HG02610 (cell line): ENCODE measurements around the gene ZNF219.

ENCODE experiments used
- ATAC-seq: cut with Tn5 transposase; IDR thresholded peaks from one replicate; pipeline ENCODE4 v1.9.1; 2021; ENCODE audit warnings: mild to moderate bottlenecking, moderate library complexity; ENCODE audit not compliant: unreplicated experiment

Gene ZNF219

DNA sequence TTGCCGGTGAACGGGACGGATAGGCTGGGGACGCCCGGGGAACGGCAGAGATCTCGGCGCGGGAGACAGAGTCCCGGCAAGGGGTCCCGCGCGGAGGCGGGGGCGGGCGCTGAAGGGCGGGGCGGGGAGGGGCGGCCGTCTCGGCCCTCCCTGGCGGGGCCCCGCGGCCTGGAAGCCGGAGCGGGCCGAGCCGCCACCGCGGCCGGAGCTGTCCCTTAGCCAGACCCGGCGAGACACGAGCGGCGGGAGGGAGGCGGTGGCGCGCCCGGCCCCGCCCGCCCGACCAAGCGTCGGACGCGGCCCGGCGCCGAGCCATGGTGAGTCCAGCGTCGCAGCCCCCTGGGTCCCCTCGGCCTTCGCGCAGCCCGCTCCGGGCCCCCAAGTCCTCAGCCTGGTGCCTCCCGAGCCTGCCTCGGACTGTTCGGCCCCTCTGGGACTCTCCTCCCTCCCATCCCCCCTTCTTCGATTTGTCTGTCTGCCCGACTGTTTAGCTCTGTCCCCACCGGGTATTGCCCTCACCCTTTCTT lies 28.3 kb downstream of the ZNF219 start, which contains the start of gene ARHGEF40:
ARHGEF40 (plus strand) TSS at position 222 of the 527 bp plus-strand sequence; CDS start at position 315, 93 bp downstream.
- ATAC-seq = no peak

DNA sequence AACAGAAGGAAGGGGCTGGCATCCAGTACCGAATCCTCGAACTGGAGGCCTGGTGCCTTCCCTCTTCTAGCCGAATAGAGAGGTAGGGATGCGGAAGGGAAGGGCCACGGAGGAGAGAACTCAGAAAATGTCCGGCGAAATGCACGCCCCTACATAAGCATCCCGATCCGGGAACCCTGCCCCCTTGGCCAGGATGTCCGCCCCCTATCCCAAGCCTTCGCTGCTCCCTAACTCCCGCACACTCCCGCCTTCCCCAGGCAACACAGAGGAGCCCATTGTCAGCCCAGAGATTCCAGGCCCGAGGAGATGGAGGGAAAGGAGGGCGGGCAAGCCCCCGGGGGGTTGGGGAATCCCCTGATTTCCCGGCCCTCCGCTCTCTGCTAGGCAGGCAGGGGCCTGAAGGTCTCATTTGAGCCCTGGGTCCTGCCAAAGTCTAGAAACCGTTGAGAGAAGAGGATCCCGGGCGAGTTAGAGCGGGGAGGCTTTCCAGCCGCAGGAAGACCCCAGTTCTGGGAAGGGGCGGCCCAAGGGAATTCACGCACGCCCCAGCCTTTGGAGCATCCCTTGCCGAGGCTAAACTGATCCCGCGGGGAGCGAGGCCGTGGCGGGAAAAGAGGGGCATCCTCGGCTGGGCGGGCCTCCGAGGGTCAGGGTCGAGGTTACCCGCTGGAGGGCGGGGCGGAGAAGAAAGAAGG lies 28.9 kb downstream of the ZNF219 start:
- ATAC-seq = no peak

GRCh38 chr14:21068521-21069387 lies 29.7 kb downstream of the ZNF219 start:
- no peak for ATAC-seq

- ATAC-seq = no peak
Measured at GRCh38 chr14:21066882-21067502, 31.5 kb downstream of the ZNF219 start.

DNA sequence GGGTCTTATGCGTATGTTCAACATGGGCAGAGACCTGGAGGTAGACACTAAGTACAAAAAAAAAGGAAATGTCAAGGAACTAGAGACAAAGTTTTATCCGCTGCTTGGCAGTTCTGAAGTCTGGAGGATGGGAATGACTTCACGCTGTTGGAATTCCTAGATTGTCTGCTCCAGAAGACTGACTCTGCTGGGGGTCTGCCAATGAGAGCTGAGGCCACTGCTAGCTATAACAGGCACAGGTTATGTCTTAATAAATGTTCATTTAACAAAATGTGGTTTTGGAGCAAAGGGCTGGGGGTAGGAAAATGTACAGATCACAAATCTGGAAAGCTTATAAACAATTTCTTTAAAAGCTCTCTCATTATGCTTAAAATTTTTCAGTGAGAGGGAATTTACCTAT lies 35.0 kb downstream of the ZNF219 start:
- no peak for ATAC-seq

DNA sequence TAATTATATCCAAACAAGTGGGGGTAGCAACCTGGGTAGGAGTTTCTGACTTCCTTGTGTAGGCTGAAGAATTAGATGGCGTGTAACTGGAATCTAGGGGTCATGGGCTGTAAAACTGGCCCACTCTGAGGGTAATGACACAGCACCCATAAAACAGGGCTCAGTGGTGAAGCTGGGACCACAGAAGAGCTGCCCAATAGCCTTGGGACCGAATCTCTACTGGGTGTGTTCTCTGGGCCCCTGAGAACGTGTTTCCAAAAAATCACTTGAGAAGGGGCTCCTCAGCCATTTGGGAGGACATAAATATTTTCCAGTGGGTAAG lies 37.1 kb downstream of the ZNF219 start:
- ATAC-seq = no peak

DNA sequence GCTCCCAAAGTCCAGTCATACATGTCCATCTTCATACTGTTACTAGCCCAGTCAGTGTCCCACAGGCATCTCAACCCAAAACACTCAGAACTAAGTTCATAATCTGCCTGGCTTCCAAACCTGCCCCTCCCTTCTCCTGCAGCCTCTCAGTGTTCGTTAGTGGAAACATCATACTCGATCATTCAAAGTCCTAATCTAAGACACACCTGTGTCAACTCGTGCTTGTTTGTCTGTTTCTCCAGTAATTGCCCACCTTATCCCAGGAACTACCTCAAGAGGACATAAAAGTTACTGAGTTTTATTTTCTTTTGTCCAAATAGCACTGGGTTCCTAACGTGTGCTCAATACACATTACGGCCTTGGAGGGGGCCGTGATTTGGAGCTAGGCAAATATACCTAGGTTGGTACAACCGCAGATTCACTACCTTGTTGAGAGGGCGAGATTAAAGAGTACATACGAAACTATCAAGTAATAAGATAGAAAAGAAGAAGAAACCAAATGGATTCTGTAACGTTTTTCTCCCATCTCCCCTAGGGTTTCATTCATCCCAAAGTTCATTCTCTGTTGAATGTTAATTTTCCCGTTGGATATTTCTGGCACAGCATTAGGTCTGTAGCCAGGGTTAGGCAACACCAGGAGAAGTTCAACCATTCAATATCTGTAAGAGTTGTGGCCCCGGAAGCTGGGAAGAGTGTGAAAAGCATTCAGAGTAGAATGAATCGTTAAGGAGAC lies 37.7 kb downstream of the ZNF219 start:
- no peak for ATAC-seq

DNA sequence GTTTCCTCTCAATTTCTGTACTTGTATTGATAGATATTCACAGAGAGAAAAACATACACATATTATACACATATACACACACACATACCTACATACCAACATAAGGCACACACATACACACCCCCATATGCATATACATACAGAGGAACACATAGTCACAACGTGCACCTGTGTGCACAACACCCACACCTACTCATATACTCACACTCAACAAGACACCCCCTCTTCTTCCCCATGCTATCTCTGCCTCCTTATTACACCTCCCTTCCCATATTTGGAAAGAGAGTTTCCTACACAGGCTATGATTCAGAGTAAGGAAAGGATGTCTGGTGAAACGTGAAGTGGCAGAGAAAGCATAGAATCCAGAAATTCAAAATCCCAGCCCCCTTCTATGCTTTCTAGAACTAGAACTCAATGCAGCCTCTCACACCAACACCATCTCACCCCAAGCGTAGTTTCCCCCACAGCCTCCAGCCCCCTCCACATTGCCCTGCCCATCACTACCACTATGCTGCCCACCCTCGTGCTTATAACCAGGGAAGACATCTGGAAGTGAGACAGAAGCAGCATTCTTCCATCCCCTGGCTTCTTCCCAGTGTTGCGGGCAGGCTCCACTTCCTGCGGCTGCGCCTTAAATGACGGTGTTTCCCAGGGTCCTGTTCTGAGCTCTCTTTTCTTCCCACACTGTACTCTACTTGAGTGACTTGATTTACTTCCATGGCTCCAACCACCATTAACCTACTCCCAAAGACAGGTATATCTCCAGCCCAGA lies 38.4 kb downstream of the ZNF219 start:
- no peak for ATAC-seq

DNA sequence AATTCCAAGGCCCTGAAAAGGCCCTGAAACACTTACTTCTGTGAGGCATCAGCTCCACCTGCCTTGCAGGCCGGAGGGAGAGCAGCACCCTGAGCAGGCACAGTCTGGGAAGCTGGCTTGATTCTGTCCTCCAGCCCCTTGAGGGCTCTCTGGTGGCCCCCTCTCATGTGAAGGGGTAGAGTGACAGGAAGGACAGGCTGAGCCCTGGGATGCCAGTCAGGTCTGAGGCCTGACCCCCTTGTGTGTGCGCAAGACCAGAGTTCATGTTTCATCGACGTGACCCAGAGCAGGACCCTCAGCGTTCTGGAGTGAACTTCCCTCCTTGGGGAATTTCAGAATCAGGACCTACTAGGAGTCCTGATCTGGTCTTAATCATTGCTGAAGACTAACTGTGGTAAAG lies 39.6 kb downstream of the ZNF219 start:
- no peak for ATAC-seq

DNA sequence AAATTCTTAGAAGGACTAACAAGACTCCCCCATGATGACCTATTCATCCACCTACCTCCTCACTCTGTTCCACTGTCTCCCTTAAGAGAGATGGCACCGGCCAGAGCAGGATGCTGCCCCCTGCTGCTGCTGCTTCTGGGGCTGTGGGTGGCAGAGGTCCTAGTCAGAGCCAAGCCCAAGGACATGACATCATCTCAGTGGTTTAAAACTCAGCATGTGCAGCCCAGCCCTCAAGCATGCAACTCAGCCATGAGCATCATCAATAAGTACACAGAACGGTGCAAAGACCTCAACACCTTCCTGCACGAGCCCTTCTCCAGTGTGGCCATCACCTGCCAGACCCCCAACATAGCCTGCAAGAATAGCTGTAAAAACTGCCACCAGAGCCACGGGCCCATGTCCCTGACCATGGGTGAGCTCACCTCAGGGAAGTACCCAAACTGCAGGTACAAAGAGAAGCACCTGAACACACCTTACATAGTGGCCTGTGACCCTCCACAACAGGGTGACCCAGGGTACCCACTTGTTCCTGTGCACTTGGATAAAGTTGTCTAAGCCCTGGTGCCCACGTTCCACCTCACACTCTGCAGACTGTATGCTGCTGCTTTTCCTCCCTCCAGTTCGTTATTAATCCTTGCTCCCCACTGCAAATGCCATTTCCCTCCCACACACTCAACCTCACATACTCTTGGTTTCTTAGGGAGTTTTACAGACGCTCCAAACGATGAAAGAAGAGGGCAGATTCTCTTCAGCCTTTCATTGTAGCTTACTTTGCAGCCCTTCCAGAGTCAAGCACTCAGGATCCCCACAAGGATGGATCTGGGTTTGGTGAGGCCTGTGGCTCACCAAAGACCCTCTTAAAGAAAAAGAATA lies 40.4 kb downstream of the ZNF219 start, which contains the start of gene RNASE8:
RNASE8 (plus strand) TSS at position 20 of the 873 bp plus-strand sequence; CDS start at position 91, 71 bp downstream.
- no peak for ATAC-seq

DNA sequence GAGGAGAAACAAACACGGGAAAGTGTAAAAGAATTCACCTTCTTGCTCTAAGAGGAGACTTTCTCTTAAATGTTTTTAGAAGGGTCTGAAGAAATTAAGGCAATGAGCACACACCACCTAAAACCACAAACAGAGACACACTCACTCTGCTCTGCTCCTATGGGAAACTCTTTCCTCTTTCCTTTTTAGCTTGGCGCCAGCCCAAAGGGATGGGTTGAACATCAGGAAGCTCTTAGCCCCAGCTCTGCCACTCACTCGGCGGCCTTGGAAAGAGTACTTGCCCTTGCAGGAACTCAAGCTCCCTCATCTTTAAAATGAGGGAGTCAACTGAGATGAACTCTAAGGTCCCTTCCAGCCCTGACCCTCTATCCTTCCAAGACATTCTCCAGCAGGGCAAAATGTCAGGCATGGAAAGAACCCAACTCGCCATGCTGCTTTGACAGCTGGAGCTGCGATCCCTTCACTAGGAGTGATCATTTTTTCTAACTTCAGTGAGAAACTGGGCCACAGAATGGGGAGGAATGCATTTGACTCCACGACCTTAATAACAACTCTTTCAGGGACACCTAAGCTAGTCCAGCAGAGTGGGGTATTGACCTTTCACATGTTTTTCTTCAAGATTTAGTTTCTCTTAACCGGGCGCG lies 41.8 kb downstream of the ZNF219 start:
- no peak for ATAC-seq

- no peak for ATAC-seq
Measured at GRCh38 chr14:21055432-21056117, 42.9 kb downstream of the ZNF219 start.

GRCh38 chr14:21054768-21055145 lies 43.7 kb downstream of the ZNF219 start:
- ATAC-seq = no peak

DNA sequence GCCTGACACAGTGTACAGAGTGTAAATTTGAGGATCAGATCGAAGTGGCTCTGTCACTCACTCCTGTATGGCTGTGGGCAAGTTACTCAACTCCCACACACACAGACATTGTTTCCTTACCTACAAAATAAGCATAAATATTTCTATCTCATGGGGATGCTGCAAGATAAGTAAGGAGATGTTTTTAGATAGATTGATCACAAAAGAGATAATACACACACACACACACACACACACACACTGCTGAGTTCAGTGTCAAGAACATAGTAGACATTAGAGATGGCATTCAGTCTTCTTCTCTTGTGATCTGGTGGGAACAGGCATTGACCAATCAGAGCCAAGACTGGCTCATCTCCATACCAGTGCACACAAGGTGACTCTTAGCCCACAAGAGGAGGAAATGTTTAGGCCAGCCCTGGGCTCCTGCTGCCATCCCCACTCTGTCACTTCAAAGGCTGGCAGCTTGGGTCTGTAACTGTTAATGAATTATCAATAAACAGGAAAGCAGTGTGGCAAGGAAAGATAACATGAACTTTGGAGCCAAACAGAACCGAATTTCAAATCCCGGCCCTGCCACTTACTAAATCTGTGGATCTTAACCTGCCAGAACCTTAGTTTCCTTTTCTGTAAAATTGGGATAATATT lies 44.2 kb downstream of the ZNF219 start:
- ATAC-seq = no peak

DNA sequence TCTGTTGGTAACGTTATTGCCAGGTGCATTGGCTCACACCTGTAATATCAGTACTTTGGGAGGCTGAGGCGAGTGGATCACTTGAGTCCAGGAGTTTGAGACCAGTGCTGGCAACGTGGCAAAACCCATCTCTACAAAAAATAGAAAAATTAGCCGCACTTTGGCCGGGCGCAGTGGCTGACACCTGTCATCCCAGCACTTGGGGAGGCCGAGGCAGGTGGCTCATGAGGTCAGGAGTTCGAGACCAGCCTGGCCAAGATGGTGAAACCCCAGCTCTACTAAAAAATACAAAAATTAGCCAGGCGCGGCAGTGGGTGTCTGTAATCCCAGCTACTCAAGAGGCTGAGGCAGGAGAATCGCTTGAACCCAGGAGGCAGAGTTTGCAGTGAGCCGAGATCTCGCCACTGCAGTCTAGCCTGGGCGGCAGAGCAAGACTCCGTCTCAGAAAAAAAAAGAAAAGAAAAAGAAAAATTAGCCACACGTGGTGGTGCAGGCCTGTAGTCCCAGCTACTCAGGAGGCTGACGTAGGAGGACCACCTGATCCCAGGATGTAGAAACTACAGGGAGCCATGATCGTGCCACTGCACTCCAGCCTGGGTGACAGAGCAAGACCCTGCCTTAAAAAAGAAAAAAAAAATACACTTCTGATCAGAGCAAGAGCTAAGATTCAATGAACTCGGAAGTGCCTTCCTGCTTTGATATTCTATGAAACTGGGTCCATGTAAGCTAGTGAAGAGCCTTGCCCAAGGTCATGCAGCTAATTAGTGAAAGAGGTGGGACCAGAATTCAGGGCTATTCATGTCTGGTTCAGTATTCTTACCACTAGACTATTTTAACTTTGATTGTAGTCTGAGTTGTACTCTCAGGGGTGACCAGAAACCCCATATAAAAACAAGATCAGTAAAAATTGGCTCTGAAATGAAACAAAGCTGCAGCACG lies 45.0 kb downstream of the ZNF219 start:
- ATAC-seq = no peak

DNA sequence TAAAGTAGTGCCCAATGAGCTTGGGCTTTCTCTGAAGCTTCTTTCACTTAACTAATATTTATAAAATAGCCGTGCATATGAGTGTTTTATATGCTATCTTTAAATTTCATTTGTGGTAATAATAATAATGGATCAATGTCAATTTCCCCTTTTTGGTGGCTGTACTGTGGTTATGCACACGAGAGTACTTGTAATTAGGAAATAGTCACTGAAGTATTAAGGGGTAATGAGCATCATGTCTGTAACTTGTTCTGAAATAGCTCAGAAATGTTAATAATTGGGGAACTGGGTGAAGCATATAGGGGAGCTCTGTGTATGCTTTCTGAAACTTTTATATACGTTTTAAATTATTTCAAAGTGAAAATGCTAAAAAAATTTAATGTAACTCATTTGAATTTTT lies 47.9 kb downstream of the ZNF219 start:
- ATAC-seq = no peak
